A549 (cell line): ENCODE data around the gene LRP5. TPM values are rescaled to one million over a fixed set of nuclear protein-coding genes. Genes with fewer than 3 reads are reported as not detected.
"Not testable (repeated sequence)": the region's sequence is repeated elsewhere in the genome, so short reads cannot be mapped to it uniquely, and the experiment has no call there.

Experiments used
- ATAC-seq, 2 experiments: fragments of 200-7000 bp in 1 of 2; fragments of >200 bp in 1 of 2; cut with Nextera tagmentation in 1 of 2; cut with Tn5 transposase in 1 of 2; 3 replicates each; pipeline versions ENCODE4 v1.8.0 to v1.9.1; 2018 to 2020; ENCODE audit warnings: mild to moderate bottlenecking in 1 of 2, moderate library complexity in 1 of 2
- CTCF ChIA-PET: fragments of 300-600 bp; sonication (Branson Sonifier 250); formaldehyde crosslinking; extraction: SDS; loops from one replicate; lab custom pipeline; 2021; ENCODE audit warnings: antibody characterized with exemption, inconsistent platforms; lab: Yijun Ruan, JAX
- POLR2A ChIA-PET: fragments of 350-600 bp; formaldehyde crosslinking; extraction: SDS; loops from one replicate; lab custom pipeline; 2021; ENCODE audit warnings: antibody characterized with exemption, inconsistent platforms; lab: Yijun Ruan, JAX
- DNase-seq, 2 experiments: peaks; one replicate each; pipeline versions ENCODE4 v3.0.0 to v3.0.0-alpha.2; 2011 to 2016; ENCODE audit warnings: low read depth in 1 of 2, low spot score in 1 of 2
- FAIRE-seq: peaks from 2 replicates; lab custom pipeline; 2011; peaks lifted over from hg19 to GRCh38; lab: Jason Lieb, UNC
- H3K27ac ChIP-seq, 2 experiments: fragments of >200 bp; sonication (Bioruptor Twin); formaldehyde crosslinking; 3 replicates each; pipeline ENCODE4 v1.5.1; 2016 to 2017
- H3K4me1 ChIP-seq: fragments of >200 bp; sonication (Bioruptor Twin); formaldehyde crosslinking; 3 replicates; pipeline ENCODE4 v1.6.1; 2016
- H3K4me2 ChIP-seq: fragments of >200 bp; sonication (Bioruptor Twin); formaldehyde crosslinking; 3 replicates; pipeline ENCODE4 v1.6.1; 2016
- H3K4me3 ChIP-seq: fragments of >200 bp; sonication (Bioruptor Twin); formaldehyde crosslinking; 3 replicates; pipeline ENCODE4 v1.5.1; 2016
- H3K9me3 ChIP-seq: fragments of >200 bp; sonication (Bioruptor Twin); formaldehyde crosslinking; 3 replicates; pipeline ENCODE4 v1.6.1; 2016
- BHLHE40 ChIP-seq: IDR thresholded peaks from 2 replicates; pipeline ENCODE4 v1.6.1; 2012; ENCODE audit warnings: low read depth, low read length, inconsistent platforms
- CBX2 ChIP-seq: fragments of 200-600 bp; sonication (generic); IDR thresholded peaks from 2 replicates; pipeline ENCODE4 v1.6.1; 2016; ENCODE audit warnings: low read depth, mild to moderate bottlenecking, borderline replicate concordance
- CBX8 ChIP-seq: fragments of 200-600 bp; sonication (generic); IDR thresholded peaks from 2 replicates; pipeline ENCODE4 v1.6.1; 2016
- EHF ChIP-seq: fragments of 250-450 bp; sonication (Bioruptor Pico); IDR thresholded peaks from 2 replicates; pipeline ENCODE4 v1.5.0; 2020; ENCODE audit warnings: mild to moderate bottlenecking
- EHMT2 ChIP-seq: fragments of 200-600 bp; sonication (generic); IDR thresholded peaks from 2 replicates; pipeline ENCODE4 v1.6.1; 2016; ENCODE audit warnings: antibody characterized with exemption, low read depth, mild to moderate bottlenecking, moderate library complexity
- EP300 ChIP-seq, 2 experiments: fragments of >200 bp; sonication (Bioruptor Twin); formaldehyde crosslinking; IDR thresholded peaks; 2 replicates in 1 of 2; 3 replicates in 1 of 2; pipeline ENCODE4 v1.6.1; 2016 to 2017
- FOXS1 ChIP-seq: fragments of 250-450 bp; sonication (Bioruptor Pico); IDR thresholded peaks from 2 replicates; pipeline ENCODE4 v1.5.0; 2020; ENCODE audit warnings: mild to moderate bottlenecking, moderate library complexity
- GATA3 ChIP-seq: IDR thresholded peaks from 2 replicates; pipeline ENCODE4 v1.6.1; 2012; ENCODE audit warnings: borderline replicate concordance
- HEYL ChIP-seq: fragments of 250-450 bp; sonication (Bioruptor Pico); IDR thresholded peaks from 2 replicates; pipeline ENCODE4 v1.8.0; 2021; ENCODE audit warnings: mild to moderate bottlenecking, moderate library complexity
- JUN ChIP-seq, 2 experiments: fragments of >200 bp; sonication (Bioruptor Twin); formaldehyde crosslinking; IDR thresholded peaks; 2 replicates in 1 of 2; 3 replicates in 1 of 2; pipeline ENCODE4 v1.6.1; 2016 to 2017
- KDM5A ChIP-seq: fragments of 200-600 bp; sonication (generic); IDR thresholded peaks from 2 replicates; pipeline ENCODE4 v1.6.1; 2016; ENCODE audit warnings: antibody characterized with exemption, mild to moderate bottlenecking
- MAZ ChIP-seq: fragments of 150-350 bp; IDR thresholded peaks from 2 replicates; pipeline ENCODE4 v1.6.1; 2014; ENCODE audit warnings: antibody characterized with exemption, low read depth, low read length, borderline replicate concordance
- NPAS2 ChIP-seq: fragments of 250-450 bp; sonication (Bioruptor Pico); IDR thresholded peaks from 2 replicates; pipeline ENCODE4 v1.8.0; 2022; ENCODE audit warnings: mild to moderate bottlenecking, moderate library complexity, borderline replicate concordance
- POLR2AphosphoS2 ChIP-seq: conservative IDR thresholded peaks from 2 replicates; pipeline ENCODE4 v1.6.1; 2012; ENCODE audit warnings: low read length, improper control_type of control experiment, inconsistent platforms
- RARB ChIP-seq: fragments of 250-450 bp; sonication (Bioruptor Pico); IDR thresholded peaks from 2 replicates; pipeline ENCODE4 v1.8.0; 2021; ENCODE audit warnings: mild to moderate bottlenecking, moderate library complexity
- RFX5 ChIP-seq: fragments of 450-650 bp; IDR thresholded peaks from 2 replicates; pipeline ENCODE4 v1.7.1; 2014; ENCODE audit warnings: antibody characterized with exemption, mild to moderate bottlenecking, moderate library complexity
- SMC3 ChIP-seq: fragments of >200 bp; sonication (Bioruptor Twin); formaldehyde crosslinking; IDR thresholded peaks from 3 replicates; pipeline ENCODE4 v1.6.1; 2018; ENCODE audit warnings: inconsistent platforms
- SREBF2 ChIP-seq: fragments of 450-650 bp; IDR thresholded peaks from 2 replicates; pipeline ENCODE4 v1.6.1; 2014; ENCODE audit warnings: mild to moderate bottlenecking, moderate library complexity
- WGBS: methylation state at CpG from one replicate; pipeline ENCODE4 v1.1.6; 2017; ENCODE audit errors: missing lambda C conversion rate; 5-methylcytosine and 5-hydroxymethylcytosine counted together
- polyA plus RNA-seq, 4 experiments: library from polyadenylated mRNA; depleted of rRNA in 3 of 4; stranded (reverse); fragments of >200 nt; fragmentation: RNase III in 1 of 4; extraction: RNeasy Plus Mini Kit Qiagen cat#74134 plus additional on column Dnase treatment in 1 of 4; gene quantifications; 2 replicates in 3 of 4; 3 replicates in 1 of 4; pipeline ENCODE4 v1.2.3, GENCODE V29; 2011 to 2017
- TF ChIP-seq, protein P1 (sequence below): IDR thresholded peaks from 2 replicates; pipeline ENCODE4 v1.6.1; 2012
- TF ChIP-seq, protein P2 (sequence below): fragments of 200-600 bp; sonication (generic); IDR thresholded peaks from 2 replicates; pipeline ENCODE4 v1.6.1; 2016; ENCODE audit warnings: antibody characterized with exemption, mild to moderate bottlenecking, moderate library complexity
- TF ChIP-seq, protein P3 (sequence below): fragments of 150-350 bp; IDR thresholded peaks from 2 replicates; pipeline ENCODE4 v1.6.1; 2014; ENCODE audit warnings: low read depth, mild to moderate bottlenecking, low read length
- TF ChIP-seq, protein P4 (sequence below): fragments of 450-650 bp; IDR thresholded peaks from 2 replicates; pipeline ENCODE4 v1.6.1; 2014; ENCODE audit warnings: antibody characterized with exemption
- TF ChIP-seq, protein P5 (sequence below): fragments of 250-450 bp; sonication (Bioruptor Pico); IDR thresholded peaks from 2 replicates; pipeline ENCODE4 v1.5.0; 2021; ENCODE audit warnings: mild to moderate bottlenecking, moderate library complexity, borderline replicate concordance

The LRP5 gene
- polyA plus RNA-seq, 2 of the 4 experiments (the other 2 are of a cell fraction): 10.9 to 32.3 TPM

DNA sequence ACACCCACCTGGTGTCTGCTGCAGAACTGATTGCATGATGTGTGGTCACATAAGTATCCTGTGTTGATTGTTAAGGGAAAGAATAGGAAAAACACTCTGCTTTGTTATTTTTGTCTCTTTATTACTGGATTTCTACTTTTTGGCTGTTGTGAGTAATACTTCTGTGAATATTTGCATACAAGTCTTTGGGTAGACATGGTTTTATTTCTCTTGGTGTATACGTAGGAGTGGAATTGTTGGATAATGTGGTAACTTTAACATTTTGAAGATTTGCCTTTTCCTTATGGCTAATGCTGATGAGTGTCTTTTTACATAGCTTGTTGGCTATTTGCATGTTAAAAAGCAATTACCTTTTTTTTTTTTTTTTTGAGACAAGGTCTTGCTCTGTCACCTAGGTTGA is 161.3 kb downstream of the LRP5 start:
- ATAC-seq: no peak
- Histone ChIP-seq H3K27ac (no peak overlapping the region), H3K4me1 (peaks cover 35% of the 10 kb centered on the region), H3K9me3 (no peaks in the 10 kb centered on the region), H3K4me2 (0 out of 3 replicates have a peak overlapping the region, but pooled peaks have one; percentile 32), H3K4me3 (no peak overlapping the region)
- WGBS: 89% methylated on average over 1 of the region's 1 CpG
- TF ChIP-seq SMC3 (no peak), MAZ (no peak), CBX8 (no peak), JUN (IDR thresholded peaks at IDR 0.05) (no peak), POLR2AphosphoS2 (no peak), KDM5A (no peak), BHLHE40 (no peak), SREBF2 (no peak), FOXS1 (CRISPR knock-in tag) (no peak), EHF (CRISPR knock-in tag) (no peak), RFX5 (no peak)
- TF ChIP-seq, protein P1, sequence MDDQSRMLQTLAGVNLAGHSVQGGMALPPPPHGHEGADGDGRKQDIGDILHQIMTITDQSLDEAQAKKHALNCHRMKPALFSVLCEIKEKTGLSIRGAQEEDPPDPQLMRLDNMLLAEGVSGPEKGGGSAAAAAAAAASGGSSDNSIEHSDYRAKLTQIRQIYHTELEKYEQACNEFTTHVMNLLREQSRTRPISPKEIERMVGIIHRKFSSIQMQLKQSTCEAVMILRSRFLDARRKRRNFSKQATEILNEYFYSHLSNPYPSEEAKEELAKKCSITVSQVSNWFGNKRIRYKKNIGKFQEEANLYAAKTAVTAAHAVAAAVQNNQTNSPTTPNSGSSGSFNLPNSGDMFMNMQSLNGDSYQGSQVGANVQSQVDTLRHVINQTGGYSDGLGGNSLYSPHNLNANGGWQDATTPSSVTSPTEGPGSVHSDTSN: no peak
- TF ChIP-seq, protein P2, sequence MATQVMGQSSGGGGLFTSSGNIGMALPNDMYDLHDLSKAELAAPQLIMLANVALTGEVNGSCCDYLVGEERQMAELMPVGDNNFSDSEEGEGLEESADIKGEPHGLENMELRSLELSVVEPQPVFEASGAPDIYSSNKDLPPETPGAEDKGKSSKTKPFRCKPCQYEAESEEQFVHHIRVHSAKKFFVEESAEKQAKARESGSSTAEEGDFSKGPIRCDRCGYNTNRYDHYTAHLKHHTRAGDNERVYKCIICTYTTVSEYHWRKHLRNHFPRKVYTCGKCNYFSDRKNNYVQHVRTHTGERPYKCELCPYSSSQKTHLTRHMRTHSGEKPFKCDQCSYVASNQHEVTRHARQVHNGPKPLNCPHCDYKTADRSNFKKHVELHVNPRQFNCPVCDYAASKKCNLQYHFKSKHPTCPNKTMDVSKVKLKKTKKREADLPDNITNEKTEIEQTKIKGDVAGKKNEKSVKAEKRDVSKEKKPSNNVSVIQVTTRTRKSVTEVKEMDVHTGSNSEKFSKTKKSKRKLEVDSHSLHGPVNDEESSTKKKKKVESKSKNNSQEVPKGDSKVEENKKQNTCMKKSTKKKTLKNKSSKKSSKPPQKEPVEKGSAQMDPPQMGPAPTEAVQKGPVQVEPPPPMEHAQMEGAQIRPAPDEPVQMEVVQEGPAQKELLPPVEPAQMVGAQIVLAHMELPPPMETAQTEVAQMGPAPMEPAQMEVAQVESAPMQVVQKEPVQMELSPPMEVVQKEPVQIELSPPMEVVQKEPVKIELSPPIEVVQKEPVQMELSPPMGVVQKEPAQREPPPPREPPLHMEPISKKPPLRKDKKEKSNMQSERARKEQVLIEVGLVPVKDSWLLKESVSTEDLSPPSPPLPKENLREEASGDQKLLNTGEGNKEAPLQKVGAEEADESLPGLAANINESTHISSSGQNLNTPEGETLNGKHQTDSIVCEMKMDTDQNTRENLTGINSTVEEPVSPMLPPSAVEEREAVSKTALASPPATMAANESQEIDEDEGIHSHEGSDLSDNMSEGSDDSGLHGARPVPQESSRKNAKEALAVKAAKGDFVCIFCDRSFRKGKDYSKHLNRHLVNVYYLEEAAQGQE: no peak
- POLR2A ChIA-PET: interaction anchor here (0.6 kb wide), 1 partner anchor 21 kb away, joined by 3 read pairs; no protein-coding TSS in a partner anchor
- CTCF ChIA-PET: interaction anchor here (1.2 kb wide), 1 partner anchor 12 kb away, joined by 4 read pairs; no protein-coding TSS in a partner anchor
- FAIRE-seq: no peak
- no peak for DNase-seq

DNA sequence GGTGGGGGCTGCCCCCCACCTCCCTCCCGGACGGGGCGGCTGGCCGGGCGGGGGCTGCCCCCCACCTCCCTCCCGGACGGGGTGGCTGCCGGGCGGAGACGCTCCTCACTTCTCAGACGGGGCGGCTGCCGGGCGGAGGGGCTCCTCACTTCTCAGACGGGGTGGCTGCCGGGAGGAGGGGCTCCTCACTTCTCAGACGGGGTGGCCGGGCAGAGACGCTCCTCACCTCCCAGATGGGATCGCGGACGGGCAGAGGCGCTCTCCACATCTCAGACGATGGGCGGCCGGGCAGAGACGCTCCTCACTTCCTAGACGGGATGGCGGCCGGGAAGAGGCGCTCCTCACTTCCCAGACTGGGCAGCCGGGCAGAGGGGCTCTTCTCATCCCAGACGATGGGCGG is 163.2 kb downstream of the LRP5 start:
- CTCF ChIA-PET, POLR2A ChIA-PET, FAIRE-seq, H3K27ac ChIP-seq, H3K9me3 ChIP-seq, DNase-seq, H3K4me2 ChIP-seq, H3K4me3 ChIP-seq, ATAC-seq: not testable (repeated sequence)
- 93% methylated on average over 9 of the region's 34 CpGs for WGBS
- peaks cover 17% of the 10 kb centered on the region for H3K4me1 ChIP-seq

DNA sequence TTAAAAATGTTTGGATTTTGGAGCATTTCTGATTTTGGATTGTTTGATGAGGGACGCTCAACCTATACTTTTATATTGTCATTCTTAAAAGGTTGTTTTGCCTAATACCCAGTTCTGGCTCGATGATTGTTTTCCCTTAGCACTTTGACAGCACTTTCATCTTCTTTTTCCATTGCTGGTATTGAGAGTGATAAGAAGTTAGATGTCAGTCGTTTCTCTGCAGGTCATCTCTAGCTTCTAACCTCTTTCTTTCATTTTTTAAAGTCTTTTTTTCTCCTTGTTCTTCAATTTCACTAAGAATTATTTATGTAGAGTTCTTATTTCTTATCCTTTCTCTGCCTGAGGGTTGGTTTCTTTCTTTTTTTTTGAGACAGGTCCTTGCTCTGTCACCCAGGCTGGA is 167.0 kb downstream of the LRP5 start:
- Histone ChIP-seq H3K4me1 (peaks cover 11% of the 10 kb centered on the region), H3K4me2 (no peak overlapping the region), H3K9me3 (peaks cover 8% of the 10 kb centered on the region; the same call in 1 of the 3 replicates), H3K4me3 (no peak overlapping the region), H3K27ac (no peak overlapping the region)
- no peak for FAIRE-seq
- WGBS: 93% methylated on average over 3 of the region's 3 CpGs
- no peak for ATAC-seq
- TF ChIP-seq RARB (CRISPR knock-in tag) (no peak), EP300 (IDR thresholded peaks at IDR 0.05) (no peak), GATA3 (no peak), CBX2 (no peak), FOXS1 (CRISPR knock-in tag) (no peak), EHMT2 (no peak), HEYL (no peak), NPAS2 (no peak)
- TF ChIP-seq, protein P3, sequence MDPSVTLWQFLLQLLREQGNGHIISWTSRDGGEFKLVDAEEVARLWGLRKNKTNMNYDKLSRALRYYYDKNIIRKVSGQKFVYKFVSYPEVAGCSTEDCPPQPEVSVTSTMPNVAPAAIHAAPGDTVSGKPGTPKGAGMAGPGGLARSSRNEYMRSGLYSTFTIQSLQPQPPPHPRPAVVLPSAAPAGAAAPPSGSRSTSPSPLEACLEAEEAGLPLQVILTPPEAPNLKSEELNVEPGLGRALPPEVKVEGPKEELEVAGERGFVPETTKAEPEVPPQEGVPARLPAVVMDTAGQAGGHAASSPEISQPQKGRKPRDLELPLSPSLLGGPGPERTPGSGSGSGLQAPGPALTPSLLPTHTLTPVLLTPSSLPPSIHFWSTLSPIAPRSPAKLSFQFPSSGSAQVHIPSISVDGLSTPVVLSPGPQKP: no peak
- TF ChIP-seq, protein P4, sequence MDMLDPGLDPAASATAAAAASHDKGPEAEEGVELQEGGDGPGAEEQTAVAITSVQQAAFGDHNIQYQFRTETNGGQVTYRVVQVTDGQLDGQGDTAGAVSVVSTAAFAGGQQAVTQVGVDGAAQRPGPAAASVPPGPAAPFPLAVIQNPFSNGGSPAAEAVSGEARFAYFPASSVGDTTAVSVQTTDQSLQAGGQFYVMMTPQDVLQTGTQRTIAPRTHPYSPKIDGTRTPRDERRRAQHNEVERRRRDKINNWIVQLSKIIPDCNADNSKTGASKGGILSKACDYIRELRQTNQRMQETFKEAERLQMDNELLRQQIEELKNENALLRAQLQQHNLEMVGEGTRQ: no peak
- TF ChIP-seq, protein P5, sequence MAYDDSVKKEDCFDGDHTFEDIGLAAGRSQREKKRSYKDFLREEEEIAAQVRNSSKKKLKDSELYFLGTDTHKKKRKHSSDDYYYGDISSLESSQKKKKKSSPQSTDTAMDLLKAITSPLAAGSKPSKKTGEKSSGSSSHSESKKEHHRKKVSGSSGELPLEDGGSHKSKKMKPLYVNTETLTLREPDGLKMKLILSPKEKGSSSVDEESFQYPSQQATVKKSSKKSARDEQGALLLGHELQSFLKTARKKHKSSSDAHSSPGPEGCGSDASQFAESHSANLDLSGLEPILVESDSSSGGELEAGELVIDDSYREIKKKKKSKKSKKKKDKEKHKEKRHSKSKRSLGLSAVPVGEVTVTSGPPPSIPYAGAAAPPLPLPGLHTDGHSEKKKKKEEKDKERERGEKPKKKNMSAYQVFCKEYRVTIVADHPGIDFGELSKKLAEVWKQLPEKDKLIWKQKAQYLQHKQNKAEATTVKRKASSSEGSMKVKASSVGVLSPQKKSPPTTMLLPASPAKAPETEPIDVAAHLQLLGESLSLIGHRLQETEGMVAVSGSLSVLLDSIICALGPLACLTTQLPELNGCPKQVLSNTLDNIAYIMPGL (CRISPR knock-in tag): no peak
- TF ChIP-seq, protein P1: no peak
- ChIA-PET POLR2A (no interaction called here), CTCF (no interaction called here)
- DNase-seq: no peak
